ENCODE data around the gene YDJC. TPM values are rescaled to one million over a fixed set of nuclear protein-coding genes. Genes with fewer than 3 reads are reported as not detected.
"Not testable (repeated sequence)": the region's sequence is repeated elsewhere in the genome, so short reads cannot be mapped to it uniquely, and the experiment has no call there.

Gene YDJC
- total RNA-seq, 1 donor from 2014 or later, result 27.4 TPM

DNA sequence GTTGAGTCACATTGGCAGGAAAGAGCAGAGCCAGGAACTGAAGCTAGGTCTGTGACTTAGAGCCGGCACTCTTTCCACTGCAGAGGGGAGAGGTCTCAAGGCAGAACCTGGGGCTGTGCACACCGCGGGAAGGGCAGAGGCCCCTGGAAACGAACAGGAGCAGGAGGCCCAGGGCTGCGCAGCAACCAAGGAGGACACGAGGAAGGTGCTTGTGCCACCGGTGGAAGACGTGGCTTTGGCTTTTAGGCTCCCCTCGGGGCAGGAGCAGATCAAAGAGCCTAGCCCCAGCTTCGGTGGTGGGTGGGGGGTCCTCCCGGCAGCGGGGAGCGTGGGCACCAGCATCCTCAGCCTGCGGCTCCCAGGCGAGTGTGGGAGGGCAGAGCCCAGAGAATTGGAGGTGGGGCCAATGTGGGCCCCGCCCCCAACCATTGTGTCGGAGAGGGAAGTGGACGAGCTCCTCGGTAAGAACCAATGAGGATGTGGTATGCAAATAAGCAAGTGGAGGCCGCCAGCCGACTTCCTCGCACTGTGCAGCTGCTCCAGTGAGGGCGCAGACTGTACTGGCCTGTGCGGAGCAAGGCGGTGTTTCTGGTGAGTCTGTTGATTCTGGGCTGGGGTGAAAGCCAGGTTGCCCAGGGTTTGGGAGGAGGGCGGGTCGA lies 2.5 kb upstream of the YDJC start, which contains the start of gene CCDC116:
Gene CCDC116 (plus strand): TSS at position 524 of the 659 bp plus-strand sequence. CDS start 422 bp downstream, outside the sequence.
- DNase-seq (ENCODE audit: low spot score), result no peak

DNA sequence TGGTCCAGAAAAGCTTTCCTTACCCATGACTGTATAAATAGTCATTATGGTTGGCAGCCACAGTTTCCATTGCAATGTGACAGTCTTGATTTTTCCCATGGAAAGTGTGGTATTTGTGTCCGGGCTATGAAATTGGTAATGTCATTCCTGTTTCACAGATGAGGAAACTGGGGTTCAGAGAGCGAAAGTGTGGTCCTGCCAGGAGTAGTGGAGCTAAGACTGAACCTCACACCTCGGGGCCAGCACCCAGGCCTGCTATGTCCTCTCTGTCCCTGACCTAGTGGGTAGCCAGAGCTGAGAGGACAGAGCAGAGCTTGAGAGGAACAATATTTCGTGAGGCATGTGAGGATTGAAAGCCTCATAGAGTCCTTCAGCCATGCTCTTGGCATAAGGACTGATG lies 1.2 kb upstream of the YDJC start:
- no peak for DNase-seq (ENCODE audit: low spot score)

DNA sequence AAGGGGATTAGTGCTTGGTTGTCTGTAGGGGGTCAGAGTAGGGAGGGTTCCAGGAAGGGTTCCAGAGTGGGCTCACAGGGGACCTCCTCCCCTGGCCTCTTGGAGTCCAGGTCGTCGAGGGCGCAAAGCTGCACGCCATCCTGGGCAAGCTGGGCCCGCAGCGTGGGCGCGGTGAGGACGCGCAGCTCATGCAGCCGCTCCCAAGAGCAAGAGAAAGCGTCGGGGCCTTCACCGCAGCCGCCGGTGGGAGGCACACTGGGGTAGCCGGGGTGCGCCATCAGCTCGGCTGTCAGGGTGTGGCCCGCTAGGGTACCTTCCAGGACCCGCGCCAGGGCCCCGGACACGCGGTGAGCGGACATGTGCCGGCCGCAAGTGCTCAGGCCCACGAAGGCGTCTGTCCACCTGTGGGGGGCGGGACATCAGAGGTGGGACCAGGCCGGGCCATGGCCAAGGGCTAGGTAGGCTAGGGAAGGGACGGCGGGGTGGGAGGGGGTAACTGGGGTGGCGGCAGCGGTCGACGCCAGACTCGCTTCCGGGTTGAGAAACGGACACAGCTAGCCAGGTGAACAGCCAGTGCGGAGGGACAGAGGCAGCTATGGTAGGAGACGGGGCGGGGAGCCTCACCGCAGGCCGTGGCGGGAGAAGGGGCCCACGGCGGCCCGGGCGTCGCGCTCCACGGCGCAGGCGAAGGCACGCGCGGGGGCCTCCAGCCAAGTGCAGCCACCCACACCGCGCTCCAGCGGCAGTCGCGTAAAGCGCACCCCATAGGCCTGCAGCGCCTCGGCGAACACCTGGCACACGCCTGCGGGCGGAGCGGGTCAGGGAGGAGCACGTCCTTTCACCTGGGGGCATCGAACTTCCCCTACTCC lies 1.2 kb downstream of the YDJC start:
- no peak for DNase-seq (ENCODE audit: low spot score)

GRCh38 chr22:21626735-21627469 lies 2.9 kb downstream of the YDJC start:
- no peak for DNase-seq (ENCODE audit: low spot score)

DNA sequence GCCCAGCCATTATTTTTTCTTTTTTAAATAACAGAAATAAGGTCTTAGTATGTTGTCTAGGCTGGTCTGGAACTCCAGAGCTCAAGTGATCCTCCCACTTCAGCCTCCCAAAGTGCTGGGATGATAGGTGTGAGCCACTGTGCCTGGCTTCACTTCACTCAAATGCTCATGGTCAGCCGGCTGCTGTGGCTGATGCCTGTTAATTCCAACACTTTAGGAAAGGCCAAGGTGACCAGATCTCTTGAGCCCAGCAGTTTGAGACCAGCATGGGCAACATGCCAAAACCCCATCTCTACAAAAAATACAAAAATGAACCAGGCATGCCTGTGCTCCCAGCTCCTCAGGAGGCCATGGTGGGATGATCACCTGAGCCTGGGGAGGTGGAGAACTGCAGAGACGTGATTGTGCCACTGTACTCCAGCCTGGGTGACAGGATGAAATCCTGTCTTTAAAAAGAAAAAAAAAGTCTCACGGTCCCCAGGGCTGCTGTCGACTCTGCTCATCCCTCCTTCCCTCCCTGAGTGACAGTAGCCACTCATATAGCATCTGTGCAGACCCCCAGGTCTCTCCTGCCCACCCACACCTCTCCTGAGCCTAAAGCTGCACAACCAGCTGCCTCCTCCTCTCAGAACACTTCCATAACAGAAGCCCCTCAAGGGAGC lies 3.6 kb downstream of the YDJC start:
- DNase-seq (ENCODE audit: low spot score), result no peak

GRCh38 chr22:21624880-21625791 lies 4.7 kb downstream of the YDJC start:
- DNase-seq (ENCODE audit: low spot score), result no peak

GRCh38 chr22:21624120-21624879 lies 5.5 kb downstream of the YDJC start:
- DNase-seq (ENCODE audit: low spot score), result no peak

DNA sequence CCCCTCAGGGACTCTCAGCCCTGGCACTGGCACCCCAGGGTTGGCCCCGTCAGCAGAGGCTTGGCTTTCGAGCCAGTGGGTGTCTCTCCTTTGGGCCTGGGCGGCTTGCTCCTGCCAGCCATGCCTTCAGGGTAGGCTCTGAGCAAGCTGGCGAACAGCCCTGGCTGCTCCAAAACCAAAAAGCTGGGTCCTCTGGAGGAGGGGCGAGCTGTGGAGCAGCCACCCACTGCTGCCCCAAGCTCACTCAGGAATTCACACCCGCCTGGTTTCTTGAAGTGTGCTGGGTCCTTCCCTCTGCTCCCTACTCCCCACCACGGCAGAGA lies 6.2 kb downstream of the YDJC start:
- DNase-seq (ENCODE audit: low spot score), result no peak

- DNase-seq (ENCODE audit: low spot score), result no peak
Observed at GRCh38 chr22:21622919-21623647, 6.7 kb downstream of the YDJC start.

DNA sequence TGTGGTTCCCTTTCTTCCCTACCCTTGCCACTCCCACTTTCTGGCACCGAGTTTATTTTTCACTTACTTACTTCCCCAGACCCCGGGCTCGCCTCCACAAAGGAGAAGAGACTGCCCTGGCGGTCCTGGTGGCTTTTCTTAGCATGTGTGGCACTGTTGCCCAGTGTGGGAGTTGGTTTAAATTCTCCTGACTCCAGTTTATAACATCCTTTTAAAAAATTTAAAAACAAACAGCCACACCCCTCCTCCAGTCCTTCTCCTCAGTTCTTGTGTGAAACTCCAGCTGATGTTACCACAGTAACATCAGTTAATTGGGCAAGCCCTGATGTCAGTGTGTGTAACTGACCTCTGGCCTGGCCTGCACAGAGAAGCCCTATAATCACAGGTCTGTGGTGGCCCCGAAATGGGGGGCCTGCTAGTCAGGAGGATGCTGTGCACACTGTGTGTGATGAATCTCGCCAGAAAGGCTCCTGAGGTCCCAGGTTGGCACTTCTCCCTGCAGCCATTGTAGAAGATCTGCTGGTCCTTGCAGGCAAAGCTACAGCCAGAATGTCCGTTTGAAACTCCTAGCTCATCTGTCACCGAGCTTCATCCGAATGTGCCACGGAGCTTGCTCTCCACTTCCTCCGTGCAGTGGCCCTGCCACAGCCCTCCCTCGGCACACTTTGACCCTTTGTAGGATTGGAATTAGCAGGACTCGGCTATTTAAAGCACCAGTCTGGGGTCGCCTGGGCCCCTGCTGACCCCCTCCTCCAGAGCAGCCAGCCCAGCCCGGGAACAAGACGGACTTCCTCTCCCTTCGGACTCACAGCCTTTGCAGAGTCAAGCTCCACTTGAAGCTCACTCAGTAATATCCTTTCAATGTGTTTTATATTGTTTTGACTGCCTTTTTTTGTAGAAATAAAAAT lies 7.6 kb downstream of the YDJC start:
- no peak for DNase-seq (ENCODE audit: low spot score)

DNA sequence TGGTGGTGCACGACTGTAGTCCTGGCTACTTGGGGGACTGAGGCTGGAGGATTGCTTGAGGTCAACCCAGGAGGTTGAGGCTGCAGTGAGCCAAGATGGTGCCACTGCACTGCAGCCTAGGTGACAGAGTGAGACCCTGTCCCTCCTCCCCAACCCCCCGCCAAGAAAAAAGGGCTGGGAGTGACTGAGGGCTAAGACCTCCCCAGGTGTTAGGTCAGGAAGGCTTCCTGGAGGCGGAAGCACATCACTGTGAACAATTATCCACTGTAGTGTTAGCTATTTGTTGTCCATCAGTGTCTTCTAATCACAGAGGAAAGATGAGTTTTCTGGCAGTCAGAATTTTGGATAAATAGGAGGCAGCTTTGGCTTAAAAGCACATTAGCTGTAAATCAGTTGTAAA lies 8.8 kb downstream of the YDJC start:
- no peak for DNase-seq (ENCODE audit: low spot score)

DNA sequence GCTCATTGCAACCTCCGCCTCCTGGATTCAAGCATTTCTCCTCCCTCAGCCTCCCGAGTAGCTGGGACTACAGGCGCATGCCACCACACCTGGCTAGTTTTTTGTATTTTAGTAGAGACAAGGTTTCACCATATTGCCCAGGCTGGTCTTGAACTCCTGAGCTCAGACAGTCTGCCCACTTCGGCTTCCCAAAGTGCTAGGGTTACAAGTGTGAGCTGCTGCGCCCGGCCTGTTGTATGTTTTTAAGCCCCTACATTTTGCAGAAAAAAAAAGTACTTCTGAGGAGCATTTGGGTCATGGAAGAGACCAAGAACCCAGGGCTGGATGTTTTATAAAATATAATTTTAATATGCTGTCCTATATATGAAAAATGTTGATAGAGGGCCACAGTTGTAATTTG lies 12.5 kb downstream of the YDJC start:
- not testable (repeated sequence) for DNase-seq (ENCODE audit: low spot score)

DNA sequence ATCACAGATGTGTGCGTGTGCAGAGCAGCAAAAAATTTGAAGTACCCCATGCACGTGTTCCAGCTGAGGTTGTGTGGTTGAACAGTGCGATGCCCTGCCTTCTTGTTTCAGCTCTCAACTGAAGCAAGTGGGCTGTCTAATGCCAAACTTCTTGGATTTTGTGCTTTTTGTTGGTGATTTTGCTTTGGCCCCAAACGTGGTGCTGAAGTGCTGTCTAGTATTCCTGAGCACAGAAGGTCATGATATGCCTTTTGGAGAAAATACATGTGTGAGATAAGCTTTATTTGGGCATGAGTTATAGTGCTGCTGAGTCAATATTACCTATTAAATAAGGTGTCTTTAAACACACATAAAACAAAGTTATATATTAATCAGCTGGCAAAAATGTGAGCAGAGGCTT lies 14.1 kb downstream of the YDJC start:
- DNase-seq (ENCODE audit: low spot score), result no peak

DNA sequence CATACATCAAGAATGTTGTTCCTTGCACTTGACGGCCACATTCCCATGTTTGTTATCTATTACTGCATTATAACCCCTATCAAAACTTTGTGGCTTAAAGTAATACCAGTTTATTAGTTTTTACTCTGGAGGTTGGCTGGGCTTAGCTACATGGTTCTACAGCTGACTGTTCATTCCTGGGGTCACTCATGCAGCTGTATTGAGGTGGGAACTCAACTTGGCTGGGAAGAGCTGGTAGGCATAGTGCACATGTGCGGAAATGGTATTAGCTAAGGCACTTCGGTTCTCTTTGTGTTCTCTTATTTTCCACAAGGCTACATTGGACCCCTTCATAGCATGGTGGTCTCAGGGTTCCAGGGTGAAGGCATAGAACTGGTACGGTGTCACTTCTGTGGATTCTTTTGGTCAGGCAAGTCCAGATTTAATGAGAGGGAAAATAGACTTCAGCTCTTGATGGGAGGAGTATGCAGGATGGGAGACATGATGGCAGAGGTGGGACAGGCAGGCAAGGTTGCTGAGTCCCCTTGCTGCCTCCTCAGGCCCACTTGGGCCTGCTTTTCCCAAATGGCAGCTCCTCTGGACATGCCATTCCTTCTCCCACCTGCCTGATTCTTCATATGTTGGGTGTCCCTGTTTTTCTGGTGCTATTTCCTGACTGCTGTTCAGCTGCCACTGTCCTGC lies 16.1 kb downstream of the YDJC start:
- DNase-seq (ENCODE audit: low spot score), result no peak

GRCh38 chr22:21612858-21613257 lies 17.0 kb downstream of the YDJC start:
- no peak for DNase-seq (ENCODE audit: low spot score)

DNA sequence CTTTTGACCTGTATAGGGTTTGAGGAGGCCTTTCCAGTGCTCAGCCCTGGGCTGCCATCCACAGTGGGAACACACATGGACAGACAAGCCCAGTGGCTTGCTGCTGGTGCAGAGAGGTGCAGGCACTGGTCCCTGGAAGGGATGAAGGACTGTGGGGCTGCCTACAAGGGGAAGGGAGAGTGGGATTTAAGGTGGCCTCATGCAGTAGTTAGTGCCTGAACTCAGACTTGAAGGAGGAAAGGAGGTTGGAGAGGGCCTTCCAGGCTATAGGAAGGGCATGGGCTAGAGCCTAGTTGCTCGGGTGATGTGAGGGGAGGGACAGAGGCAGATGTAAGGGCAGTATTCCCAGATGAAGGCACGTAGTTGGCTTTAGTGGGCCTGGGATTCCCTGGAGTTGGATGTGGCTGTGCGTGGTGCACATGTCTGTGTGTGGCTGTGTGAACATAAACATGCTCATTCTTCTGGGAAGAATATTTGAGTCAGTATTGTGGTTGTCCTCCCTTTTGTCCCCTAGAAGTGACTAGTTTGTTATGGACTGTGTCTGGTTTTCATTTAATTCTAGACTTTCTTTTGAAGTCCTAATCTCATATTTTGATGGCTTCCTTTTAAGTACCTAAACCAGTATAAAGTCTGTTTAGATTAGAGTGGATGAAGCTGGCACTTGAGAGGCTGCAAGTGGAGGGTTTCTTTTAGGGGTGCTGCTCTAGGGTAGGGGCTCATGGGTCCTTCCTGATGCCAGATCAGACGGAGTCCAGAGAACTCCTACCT lies 18.4 kb downstream of the YDJC start:
- no peak for DNase-seq (ENCODE audit: low spot score)

GRCh38 chr22:21609556-21610157 lies 20.2 kb downstream of the YDJC start:
- DNase-seq (ENCODE audit: low spot score), result not testable (repeated sequence)

All from mucosa of gallbladder (tissue), 1 donor.